Suprapubic skin (tissue), 3 donors: ENCODE data around the gene TMEM170A.

Source experiments
- EP300 ChIP-seq: sonication (generic); formaldehyde crosslinking; IDR thresholded peaks from one replicate; pipeline ENCODE4 v1.6.1; 2017; ENCODE audit warnings: antibody characterized with exemption
- POLR2A ChIP-seq, 2 donors: fragments of 450-650 bp; IDR thresholded peaks; one replicate each; pipeline ENCODE4 v1.6.1; 2017; ENCODE audit warnings: antibody characterized with exemption in 2 of 2, mild to moderate bottlenecking in 2 of 2, moderate library complexity in 2 of 2
- TF ChIP-seq, protein P1 (sequence below), 2 donors: fragments of 200-600 bp in 1 of 2; fragments of 450-650 bp in 1 of 2; sonication (generic) in 1 of 2; IDR thresholded peaks; one replicate each; pipeline ENCODE4 v1.5.1; 2016 to 2019; ENCODE audit warnings: antibody characterized with exemption in 2 of 2, mild to moderate bottlenecking in 1 of 2, moderate library complexity in 1 of 2

- TF ChIP-seq, protein P1, sequence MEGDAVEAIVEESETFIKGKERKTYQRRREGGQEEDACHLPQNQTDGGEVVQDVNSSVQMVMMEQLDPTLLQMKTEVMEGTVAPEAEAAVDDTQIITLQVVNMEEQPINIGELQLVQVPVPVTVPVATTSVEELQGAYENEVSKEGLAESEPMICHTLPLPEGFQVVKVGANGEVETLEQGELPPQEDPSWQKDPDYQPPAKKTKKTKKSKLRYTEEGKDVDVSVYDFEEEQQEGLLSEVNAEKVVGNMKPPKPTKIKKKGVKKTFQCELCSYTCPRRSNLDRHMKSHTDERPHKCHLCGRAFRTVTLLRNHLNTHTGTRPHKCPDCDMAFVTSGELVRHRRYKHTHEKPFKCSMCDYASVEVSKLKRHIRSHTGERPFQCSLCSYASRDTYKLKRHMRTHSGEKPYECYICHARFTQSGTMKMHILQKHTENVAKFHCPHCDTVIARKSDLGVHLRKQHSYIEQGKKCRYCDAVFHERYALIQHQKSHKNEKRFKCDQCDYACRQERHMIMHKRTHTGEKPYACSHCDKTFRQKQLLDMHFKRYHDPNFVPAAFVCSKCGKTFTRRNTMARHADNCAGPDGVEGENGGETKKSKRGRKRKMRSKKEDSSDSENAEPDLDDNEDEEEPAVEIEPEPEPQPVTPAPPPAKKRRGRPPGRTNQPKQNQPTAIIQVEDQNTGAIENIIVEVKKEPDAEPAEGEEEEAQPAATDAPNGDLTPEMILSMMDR (IDR thresholded peaks at IDR 0.05): no peak
- no peak for TF ChIP-seq POLR2A (IDR thresholded peaks at IDR 0.05)
- TF ChIP-seq EP300: no peak
Measured at GRCh38 chr16:75478480-75479345, 14.2 kb upstream of the TMEM170A start.
